ENCODE data around the gene MOK.

MOK gene

DNA sequence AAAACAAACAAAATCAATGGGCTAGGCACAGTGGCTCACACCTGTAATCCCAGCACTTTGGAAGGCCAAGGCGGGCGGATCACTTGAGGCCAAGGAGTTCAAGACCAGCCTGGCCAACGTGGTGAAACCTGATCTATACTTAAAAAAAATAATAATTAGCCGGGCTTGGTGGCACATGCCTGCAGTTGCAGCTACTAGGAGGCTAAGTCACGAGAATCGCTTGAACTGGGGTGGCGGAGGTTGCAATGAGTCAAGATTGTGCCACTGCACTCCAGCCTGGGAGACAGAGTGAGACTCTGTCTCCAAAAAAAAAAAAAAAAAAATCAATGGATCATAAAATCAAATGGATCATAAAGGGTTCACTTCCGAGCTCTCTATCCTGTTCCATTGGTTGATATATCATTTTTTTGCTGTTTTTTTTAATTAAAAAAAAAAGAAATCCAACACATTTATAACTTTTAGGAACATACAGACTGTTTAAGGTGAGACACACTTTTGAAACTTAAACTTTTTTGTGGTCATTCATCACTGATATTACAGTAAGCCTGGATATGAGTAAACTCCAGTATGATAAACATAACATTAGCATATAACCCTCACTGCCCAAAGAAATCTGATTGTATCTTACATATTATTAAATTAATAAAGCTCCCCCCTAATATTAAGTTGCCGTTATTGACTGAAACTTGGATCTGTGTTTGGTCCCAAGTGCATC, 22.1 kb downstream of the MOK start:
- no peak overlapping the region for H3K4me3 ChIP-seq (ENCODE audit: low read depth, low read length)
- DNase-seq (ENCODE audit: low read depth) = no peak
- TF ChIP-seq CTCF (IDR thresholded peaks at IDR 0.05; ENCODE audit: low read depth, low read length, missing control alignments) = no peak

DNA sequence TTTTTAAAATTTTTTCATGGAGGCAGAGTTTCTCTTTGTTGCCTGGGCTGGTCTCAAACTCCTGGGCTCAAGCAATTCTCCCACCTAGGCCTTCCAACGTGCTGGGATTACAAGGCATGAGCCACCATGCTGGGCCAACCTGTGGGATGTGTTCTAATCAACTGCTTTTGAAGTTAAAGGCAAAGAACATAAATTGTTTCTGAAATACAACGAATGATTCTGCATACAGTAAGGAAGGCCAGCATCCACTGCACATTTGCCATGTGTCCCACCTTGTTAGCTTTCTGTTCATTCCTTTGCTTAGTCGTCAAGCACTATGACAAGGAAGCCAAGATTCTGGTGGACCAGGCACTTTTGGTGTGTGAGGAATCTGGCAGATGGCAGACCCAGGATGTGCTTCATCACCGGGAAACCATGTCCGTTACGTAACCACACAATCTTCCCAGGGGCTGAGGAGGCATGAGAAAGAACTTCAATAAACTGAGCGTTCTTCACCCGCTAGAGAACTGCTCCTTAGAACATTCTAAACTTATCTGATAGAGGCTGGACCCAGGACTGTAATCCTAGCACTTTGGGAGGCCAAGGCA, 24.5 kb downstream of the MOK start:
- no peak overlapping the region for H3K4me3 ChIP-seq (ENCODE audit: low read depth, low read length)
- DNase-seq (ENCODE audit: low read depth) = no peak
- TF ChIP-seq CTCF (IDR thresholded peaks at IDR 0.05; ENCODE audit: low read depth, low read length, missing control alignments) = no peak

DNA sequence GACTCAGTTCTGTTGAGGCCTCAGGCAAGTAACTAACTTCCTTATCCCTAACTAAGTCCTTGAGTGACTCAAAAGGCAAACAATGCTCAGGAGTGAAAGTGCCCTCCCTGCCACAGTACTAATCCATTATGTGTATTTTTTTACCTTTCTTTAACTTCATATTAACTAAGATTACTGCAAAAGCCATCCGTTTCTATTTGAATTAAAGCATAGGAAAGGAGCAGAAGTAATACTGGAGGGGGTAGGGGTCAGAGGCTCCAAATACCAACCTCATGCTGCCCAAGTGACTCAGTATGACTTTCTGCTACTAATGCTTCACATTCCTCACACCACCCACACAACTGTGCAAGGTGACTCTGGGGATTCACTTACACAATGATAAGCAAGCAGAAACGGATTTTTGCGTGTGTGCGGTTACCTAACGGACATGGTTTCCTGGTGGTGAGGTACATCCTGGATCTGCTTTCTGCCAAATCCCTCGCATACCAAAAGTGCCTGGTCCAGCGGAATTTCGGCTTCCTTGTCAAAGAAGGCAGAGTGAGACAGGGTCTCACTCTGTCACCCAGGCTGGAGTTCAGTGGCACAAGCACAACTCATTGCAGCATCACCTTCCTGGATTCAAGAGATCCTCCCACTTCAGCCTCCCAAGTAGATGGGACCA, 25.1 kb downstream of the MOK start:
- H3K4me3 ChIP-seq (ENCODE audit: low read depth, low read length) = no peak overlapping the region
- TF ChIP-seq CTCF (IDR thresholded peaks at IDR 0.05; ENCODE audit: low read depth, low read length, missing control alignments) = no peak
- DNase-seq (ENCODE audit: low read depth) = no peak

DNA sequence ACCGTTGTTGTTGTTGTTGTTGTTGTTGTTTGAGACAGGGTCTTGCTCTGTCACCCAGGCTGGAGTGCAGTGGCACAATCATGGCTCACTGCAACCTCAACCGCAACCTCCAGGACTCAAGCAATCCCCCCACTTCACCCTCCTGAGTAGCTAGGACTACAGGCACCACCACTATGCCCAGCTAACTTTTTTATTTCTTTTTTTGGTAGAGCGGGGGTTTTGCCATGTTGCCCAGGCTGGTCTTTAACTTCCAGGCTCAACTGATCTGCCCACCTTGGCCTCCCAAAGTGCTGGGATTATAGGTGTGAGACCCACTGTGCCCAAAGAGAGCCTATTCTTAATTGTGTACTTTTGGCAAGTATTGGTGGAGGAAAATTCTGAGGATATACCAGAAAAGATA, 25.7 kb downstream of the MOK start:
- DNase-seq (ENCODE audit: low read depth) = no peak
- H3K4me3 ChIP-seq (ENCODE audit: low read depth, low read length) = no peak overlapping the region
- TF ChIP-seq CTCF (IDR thresholded peaks at IDR 0.05; ENCODE audit: low read depth, low read length, missing control alignments) = no peak

DNA sequence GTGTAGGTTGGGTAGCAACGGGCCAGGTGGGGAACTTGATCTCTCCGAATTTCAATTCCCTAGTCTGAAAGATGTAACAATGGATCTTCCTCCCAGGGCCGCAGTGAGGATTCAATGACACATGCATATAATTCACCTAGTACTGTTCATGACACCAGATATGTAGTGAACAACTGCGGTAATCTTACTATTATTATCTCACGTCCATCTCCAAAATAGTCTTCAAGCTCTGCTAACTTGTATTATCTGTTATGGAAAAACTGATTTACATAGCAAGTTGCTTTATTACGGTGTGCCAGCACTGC, 26.4 kb downstream of the MOK start:
- DNase-seq (ENCODE audit: low read depth) = no peak
- no peak overlapping the region for H3K4me3 ChIP-seq (ENCODE audit: low read depth, low read length)
- no peak for TF ChIP-seq CTCF (IDR thresholded peaks at IDR 0.05; ENCODE audit: low read depth, low read length, missing control alignments)

GRCh38 chr14:102277874-102278630, 26.9 kb downstream of the MOK start:
- H3K4me3 ChIP-seq (ENCODE audit: low read depth, low read length) = no peak overlapping the region
- TF ChIP-seq CTCF (IDR thresholded peaks at IDR 0.05; ENCODE audit: low read depth, low read length, missing control alignments) = no peak
- no peak for DNase-seq (ENCODE audit: low read depth)
